ENCODE results near the gene JAKMIP3. TPM values are rescaled to one million over a fixed set of nuclear protein-coding genes. Genes with fewer than 3 reads are reported as not detected.

Gene JAKMIP3
- total RNA-seq, 4 donors from 2014 or later, result 0.24 to 0.67 (median 0.51) TPM

DNA sequence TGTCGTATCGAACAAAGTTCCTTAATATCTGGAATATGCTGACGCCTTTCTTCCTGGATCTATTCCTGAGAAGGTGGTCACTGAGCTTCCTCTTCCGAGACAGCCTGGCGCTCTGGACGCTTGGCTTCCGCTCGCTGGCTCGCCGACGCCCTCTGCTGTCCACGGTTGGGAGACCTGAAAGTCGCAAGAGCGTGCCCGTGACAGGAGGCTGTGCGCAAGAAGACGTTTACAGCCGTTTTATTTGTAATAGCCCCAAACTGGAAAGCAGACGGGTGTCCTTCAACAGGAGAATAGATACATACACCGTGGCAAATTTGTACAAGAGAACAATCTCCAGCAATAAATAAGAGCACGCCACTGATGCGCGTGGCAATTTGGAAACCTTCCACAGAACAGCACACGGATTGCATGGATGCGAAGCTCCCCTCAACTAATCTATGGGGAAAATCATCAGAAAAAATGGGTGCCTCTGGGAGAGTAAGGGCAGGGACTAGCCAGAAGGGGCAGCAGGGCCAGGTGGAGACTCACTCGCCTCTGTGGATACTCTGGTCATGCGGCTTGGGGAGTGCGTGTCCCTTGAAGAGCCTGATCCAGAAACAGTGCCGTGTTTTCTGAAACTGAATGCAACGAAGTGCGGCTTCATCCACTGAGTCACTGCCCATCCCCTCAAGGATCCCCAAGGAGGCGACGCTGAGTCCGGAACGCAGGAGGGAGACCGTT is 42.5 kb upstream of the JAKMIP3 start:
- Histone ChIP-seq H3K9me3 (no peaks in the 10 kb centered on the region), H3K36me3 (no peaks in the 10 kb centered on the region), H3K4me3 (peak overlapping the region; percentile 46 to 66 (median 53)), H3K4me1 (peaks cover 0 to 7% of the 10 kb centered on the region in 2 donors), H3K27ac (no peak overlapping the region), H3K27me3 (peaks cover under 1 to 23% (median 9%) of the 10 kb centered on the region in 3 donors)
- ATAC-seq, result peak; percentile 94 to 98
- DNase-seq, result peak; percentile 59 to 74
- intact Hi-C loops (cut with DNase I; ENCODE audit: low total_unique reads), result loop anchor here (1.0 to 5.0 kb wide), 5 partner anchors 22 to 138 kb away; partner anchors contain the start of gene BNIP3
- TF ChIP-seq, protein P1, sequence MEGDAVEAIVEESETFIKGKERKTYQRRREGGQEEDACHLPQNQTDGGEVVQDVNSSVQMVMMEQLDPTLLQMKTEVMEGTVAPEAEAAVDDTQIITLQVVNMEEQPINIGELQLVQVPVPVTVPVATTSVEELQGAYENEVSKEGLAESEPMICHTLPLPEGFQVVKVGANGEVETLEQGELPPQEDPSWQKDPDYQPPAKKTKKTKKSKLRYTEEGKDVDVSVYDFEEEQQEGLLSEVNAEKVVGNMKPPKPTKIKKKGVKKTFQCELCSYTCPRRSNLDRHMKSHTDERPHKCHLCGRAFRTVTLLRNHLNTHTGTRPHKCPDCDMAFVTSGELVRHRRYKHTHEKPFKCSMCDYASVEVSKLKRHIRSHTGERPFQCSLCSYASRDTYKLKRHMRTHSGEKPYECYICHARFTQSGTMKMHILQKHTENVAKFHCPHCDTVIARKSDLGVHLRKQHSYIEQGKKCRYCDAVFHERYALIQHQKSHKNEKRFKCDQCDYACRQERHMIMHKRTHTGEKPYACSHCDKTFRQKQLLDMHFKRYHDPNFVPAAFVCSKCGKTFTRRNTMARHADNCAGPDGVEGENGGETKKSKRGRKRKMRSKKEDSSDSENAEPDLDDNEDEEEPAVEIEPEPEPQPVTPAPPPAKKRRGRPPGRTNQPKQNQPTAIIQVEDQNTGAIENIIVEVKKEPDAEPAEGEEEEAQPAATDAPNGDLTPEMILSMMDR (IDR thresholded peaks at IDR 0.05 in 4 of 5, conservative IDR thresholded peaks at IDR 0.05 in 1 of 5), result peak; percentile 89 to 96 (median 92)
- no peak for TF ChIP-seq POLR2A (IDR thresholded peaks at IDR 0.05)
- in situ Hi-C loops (cut with MboI; ENCODE audit: low sequenced_read_pairs in 4 of 4), result loop anchor here (5.0 kb wide), 1 partner anchor 136 kb away; no protein-coding TSS in a partner anchor

DNA sequence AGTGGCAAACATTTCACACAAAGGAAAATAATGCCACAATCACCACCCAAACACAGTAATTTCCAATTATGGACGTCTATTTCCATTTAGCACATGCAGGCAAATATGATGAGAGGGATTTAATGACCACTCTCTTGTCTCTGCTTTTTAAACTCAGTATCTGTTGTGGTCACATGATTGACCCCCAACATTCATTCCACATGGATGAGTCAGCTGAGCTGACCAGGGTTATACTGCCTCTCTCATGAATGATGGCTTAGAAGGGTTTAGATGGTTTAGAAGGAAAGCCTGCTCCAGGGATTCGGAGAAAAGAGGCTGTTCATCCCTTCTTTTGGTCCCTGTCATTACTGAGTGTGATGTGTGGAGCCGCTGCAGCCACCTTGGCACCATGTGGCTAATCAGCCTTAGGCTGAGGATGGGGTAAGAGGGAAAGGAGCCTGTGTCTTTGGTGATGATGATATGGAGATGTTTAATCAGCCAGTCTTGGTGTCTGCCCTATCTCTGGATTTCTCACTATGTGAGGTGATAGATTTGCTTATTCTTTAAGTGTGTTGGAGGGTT is 38.2 kb upstream of the JAKMIP3 start:
- H3K36me3 ChIP-seq, result no peaks in the 10 kb centered on the region
- peaks cover 5 to 28% (median 16%) of the 10 kb centered on the region in 3 donors for H3K27me3 ChIP-seq
- DNase-seq, result no peak
- ATAC-seq, result no peak
- H3K27ac ChIP-seq, result no peak overlapping the region
- intact Hi-C loops (cut with DNase I; ENCODE audit: low total_unique reads) (no loop called here), in situ Hi-C loops (cut with MboI; ENCODE audit: low sequenced_read_pairs in 4 of 4) (no loop called here)
- peaks cover 0 to 7% of the 10 kb centered on the region in 2 donors for H3K4me1 ChIP-seq
- no peak for TF ChIP-seq POLR2A (IDR thresholded peaks at IDR 0.05)
- TF ChIP-seq, protein P1 (IDR thresholded peaks at IDR 0.05 in 4 of 5, conservative IDR thresholded peaks at IDR 0.05 in 1 of 5), result no peak
- no peak overlapping the region for H3K4me3 ChIP-seq
- no peaks in the 10 kb centered on the region for H3K9me3 ChIP-seq

DNA sequence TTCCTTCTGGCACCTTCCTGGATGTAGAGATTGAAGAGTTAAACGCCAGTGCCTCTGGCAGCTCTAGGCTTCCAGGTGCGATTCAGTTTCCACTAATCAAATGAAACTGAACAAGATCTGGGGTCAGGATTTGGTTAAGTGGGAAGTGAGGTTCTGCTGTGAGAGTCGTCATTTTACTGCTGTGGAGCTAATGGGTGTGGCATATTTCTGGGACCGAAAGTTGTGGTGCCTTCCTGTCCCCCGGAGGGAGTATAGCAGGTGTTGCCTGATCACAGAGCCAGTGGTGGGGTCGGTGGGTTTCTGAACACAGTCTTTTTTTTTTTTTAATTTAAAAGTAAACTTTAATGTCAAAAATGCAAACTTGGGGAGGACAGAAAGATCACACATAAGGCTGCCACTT is 37.0 kb upstream of the JAKMIP3 start:
- TF ChIP-seq POLR2A (IDR thresholded peaks at IDR 0.05), result no peak
- TF ChIP-seq, protein P1 (IDR thresholded peaks at IDR 0.05 in 4 of 5, conservative IDR thresholded peaks at IDR 0.05 in 1 of 5), result no peak
- DNase-seq, result no peak
- H3K9me3 ChIP-seq, result no peaks in the 10 kb centered on the region
- no peak overlapping the region for H3K4me3 ChIP-seq
- no peaks in the 10 kb centered on the region for H3K36me3 ChIP-seq
- no peak for ATAC-seq
- in situ Hi-C loops (cut with MboI; ENCODE audit: low sequenced_read_pairs in 4 of 4), result no loop called here
- H3K4me1 ChIP-seq, result peaks cover 0 to under 1% of the 10 kb centered on the region in 2 donors
- H3K27ac ChIP-seq, result no peak overlapping the region
- intact Hi-C loops (cut with DNase I; ENCODE audit: low total_unique reads), result no loop called here
- peaks cover 10 to 25% (median 19%) of the 10 kb centered on the region in 3 donors for H3K27me3 ChIP-seq

DNA sequence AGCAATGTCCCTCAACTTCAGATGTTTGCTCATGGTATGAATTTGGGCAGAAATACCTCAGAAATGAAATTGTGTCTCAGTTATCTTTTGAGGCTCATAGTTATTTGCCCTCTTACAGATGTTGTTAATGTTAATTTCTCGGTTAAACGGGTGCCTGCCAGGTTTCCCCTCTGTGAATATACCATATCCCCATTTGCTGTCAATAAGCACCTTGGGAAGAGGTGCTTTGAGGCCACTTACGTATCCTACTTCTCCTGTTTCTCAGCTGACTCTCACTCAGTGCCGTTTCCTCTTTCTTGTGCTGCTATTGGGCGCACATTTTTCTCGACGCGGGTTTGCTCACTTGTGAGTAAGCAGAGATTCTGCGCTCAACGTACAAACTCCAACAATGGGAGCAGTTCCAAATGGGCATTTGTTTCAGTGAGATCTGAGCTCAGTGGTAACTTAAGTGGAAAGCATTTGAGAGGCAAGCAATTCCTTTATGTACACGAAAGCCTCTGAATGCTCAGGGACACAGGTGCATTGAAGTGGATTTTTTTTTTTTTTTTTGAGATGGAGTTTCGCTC is 34.8 kb upstream of the JAKMIP3 start:
- H3K27ac ChIP-seq, result no peak overlapping the region
- H3K9me3 ChIP-seq, result no peaks in the 10 kb centered on the region
- H3K4me1 ChIP-seq, result peaks cover 0 to 3% of the 10 kb centered on the region in 2 donors
- H3K36me3 ChIP-seq, result no peaks in the 10 kb centered on the region
- TF ChIP-seq, protein P1 (IDR thresholded peaks at IDR 0.05 in 4 of 5, conservative IDR thresholded peaks at IDR 0.05 in 1 of 5), result no peak
- TF ChIP-seq POLR2A (IDR thresholded peaks at IDR 0.05), result no peak
- H3K27me3 ChIP-seq, result peaks cover 10 to 22% (median 15%) of the 10 kb centered on the region in 3 donors
- DNase-seq (no peak), ATAC-seq (peak in 1 of 2 donors; percentile 52)
- intact Hi-C loops (cut with DNase I; ENCODE audit: low total_unique reads), result no loop called here
- in situ Hi-C loops (cut with MboI; ENCODE audit: low sequenced_read_pairs in 4 of 4), result no loop called here
- H3K4me3 ChIP-seq, result no peak overlapping the region
